ENCODE measurements around the gene SIRPB2. TPM values are rescaled to one million over a fixed set of nuclear protein-coding genes. Genes with fewer than 3 reads are reported as not detected.

SIRPB2 gene
- total and polyA plus RNA-seq, 2 of the 4 experiments (the other 2 are of a cell fraction): not detected

- H3K9me1 ChIP-seq (ENCODE audit: insufficient read depth, low read length): no peaks in the 10 kb centered on the region
- dilution Hi-C loops (cut with HindIII; ENCODE audit: low sequenced_read_pairs, unreplicated experiment): no loop called here
- H3K79me1 ChIP-seq (ENCODE audit: low read depth in 1 of 2, low read length in 2 of 2): no peaks in the 10 kb centered on the region
- H2BK15ac ChIP-seq (ENCODE audit: low read depth, low read length): no peak overlapping the region
- no CpG with 5 or more reads among the region's 4 CpGs for WGBS, 2 experiments (ENCODE audit: extremely low coverage in 2 of 2, insufficient read length in 1 of 2)
- H4K8ac ChIP-seq (ENCODE audit: low read depth in 2 of 2, low read length in 2 of 2): no peak overlapping the region
- H4K5ac ChIP-seq (ENCODE audit: low read depth, low read length): no peak overlapping the region
- no peak overlapping the region for H3K14ac ChIP-seq (replicated peaks; ENCODE audit: low read depth, low read length)
- no peaks in the 10 kb centered on the region for H3K9me3 ChIP-seq (ENCODE audit: control insufficient read depth, insufficient read depth, low read length)
- H3K4me2 ChIP-seq (ENCODE audit: low read depth, low read length): no peak overlapping the region
- H3K23ac ChIP-seq (ENCODE audit: low read depth, low read length): no peak overlapping the region
- peaks cover 3% of the 10 kb centered on the region; the same call in 1 of the 2 replicates for H3K27me3 ChIP-seq (ENCODE audit: control insufficient read depth, insufficient read depth, low read length)
- no peak overlapping the region for H3K9ac ChIP-seq (ENCODE audit: low read depth, low read length)
- H3K36me3 ChIP-seq (ENCODE audit: control insufficient read depth, insufficient read depth, low read length): no peaks in the 10 kb centered on the region
- H3K18ac ChIP-seq (ENCODE audit: low read depth, low read length): no peak overlapping the region
- H2AK5ac ChIP-seq (ENCODE audit: low read depth, low read length): no peak overlapping the region
- no peak overlapping the region for H2AFZ ChIP-seq (replicated peaks; ENCODE audit: low read length, poor library complexity)
- H3K4ac ChIP-seq (ENCODE audit: low read depth, low read length): no peak overlapping the region
- no peak for DNase-seq
- in situ Hi-C loops (cut with MboI; ENCODE audit: low sequenced_read_pairs): no loop called here
- intact Hi-C loops (cut with micrococcal nuclease): no loop called here
- TF ChIP-seq RFX5 (IDR thresholded peaks at IDR 0.05; ENCODE audit: low read depth, low read length) (no peak), CEBPB (IDR thresholded peaks at IDR 0.05; ENCODE audit: low read depth, low read length) (no peak), USF2 (IDR thresholded peaks at IDR 0.05; ENCODE audit: low read depth, low read length) (no peak), RAD21 (IDR thresholded peaks at IDR 0.05; ENCODE audit: low read length) (no peak), SMC3 (IDR thresholded peaks at IDR 0.05; ENCODE audit: low read depth, low read length) (no peak)
- H2BK20ac ChIP-seq (ENCODE audit: low read depth, low read length): no peak overlapping the region
- no peaks in the 10 kb centered on the region for H4K20me1 ChIP-seq (ENCODE audit: insufficient read depth, low read length)
- no peak overlapping the region for H2BK120ac ChIP-seq (ENCODE audit: low read depth, low read length)
- no peak overlapping the region for H2BK5ac ChIP-seq (ENCODE audit: low read depth, low read length, poor library complexity, severe bottlenecking)
- no peak overlapping the region for H3K4me3 ChIP-seq (ENCODE audit: insufficient read depth, low read depth, low read length)
- ATAC-seq (ENCODE audit: low read depth): no peak
- no peak overlapping the region for H3K56ac ChIP-seq (ENCODE audit: extremely low read depth, insufficient read depth, low read length)
- H3K4me1 ChIP-seq (ENCODE audit: control insufficient read depth, insufficient read depth, low read length): no peaks in the 10 kb centered on the region
- ChIA-PET CTCF (no interaction called here), POLR2A (ENCODE audit: unreplicated experiment) (interaction anchor here (0.7 kb wide), 1 partner anchor 1050 kb away, joined by 8 read pairs; no protein-coding TSS in a partner anchor)
- H2AK9ac ChIP-seq (replicated peaks; ENCODE audit: low read depth, low read length, poor library complexity): no peak overlapping the region
- H3K27ac ChIP-seq (ENCODE audit: insufficient read depth, low read length): no peak overlapping the region
- BruUV-seq (replicated peaks): no TSS peak
- H4K91ac ChIP-seq (ENCODE audit: insufficient read depth, low read depth, low read length): no peak overlapping the region
Measured at GRCh38 chr20:1524004-1524403, 32.8 kb upstream of the SIRPB2 start.
